Skeletal muscle cell (primary cell): ENCODE data around the gene SORCS2.

Experiments used
- DNase-seq: peaks from one replicate; pipeline ENCODE4 v3.0.0-alpha.2; 2010; ENCODE audit warnings: low read depth
- H3K4me3 ChIP-seq: 2 replicates; pipeline ENCODE4 v1.5.1; 2011; ENCODE audit warnings: low read depth, mild to moderate bottlenecking, control low read depth, low read length, moderate library complexity

The SORCS2 gene

GRCh38 chr4:7183161-7183560 is 9.2 kb upstream of the SORCS2 start:
- no peak overlapping the region for H3K4me3 ChIP-seq
- DNase-seq: no peak

GRCh38 chr4:7183780-7184460 is 8.4 kb upstream of the SORCS2 start:
- H3K4me3 ChIP-seq: no peak overlapping the region
- no peak for DNase-seq

GRCh38 chr4:7185487-7186030 is 6.8 kb upstream of the SORCS2 start:
- H3K4me3 ChIP-seq: no peak overlapping the region
- no peak for DNase-seq

- no peak for DNase-seq
- no peak overlapping the region for H3K4me3 ChIP-seq
These were observed 6.3 kb upstream of the SORCS2 start for GRCh38 chr4:7186031-7186430.

GRCh38 chr4:7186516-7187167 is 5.7 kb upstream of the SORCS2 start:
- H3K4me3 ChIP-seq: no peak overlapping the region
- no peak for DNase-seq

GRCh38 chr4:7187168-7187535 is 5.2 kb upstream of the SORCS2 start:
- no peak for DNase-seq
- no peak overlapping the region for H3K4me3 ChIP-seq

GRCh38 chr4:7187691-7188090 is 4.6 kb upstream of the SORCS2 start:
- H3K4me3 ChIP-seq: no peak overlapping the region
- no peak for DNase-seq

GRCh38 chr4:7189066-7189465 is 3.3 kb upstream of the SORCS2 start:
- no peak for DNase-seq
- H3K4me3 ChIP-seq: no peak overlapping the region

- DNase-seq: no peak
- H3K4me3 ChIP-seq: no peak overlapping the region
These were observed 2.7 kb upstream of the SORCS2 start for GRCh38 chr4:7189475-7190277.

GRCh38 chr4:7190278-7190594 is 2.1 kb upstream of the SORCS2 start:
- no peak for DNase-seq
- H3K4me3 ChIP-seq: no peak overlapping the region

- no peak overlapping the region for H3K4me3 ChIP-seq
- no peak for DNase-seq
These were observed 1.4 kb upstream of the SORCS2 start for GRCh38 chr4:7190691-7191545.

- no peak for DNase-seq
- no peak overlapping the region for H3K4me3 ChIP-seq
These were observed 639 bp upstream of the SORCS2 start for GRCh38 chr4:7191546-7192251.

- no peak for DNase-seq
- peak overlapping the region; percentile 56 for H3K4me3 ChIP-seq
These were observed 956 bp downstream of the SORCS2 start for GRCh38 chr4:7193030-7193958.

GRCh38 chr4:7194251-7195140 is 2.2 kb downstream of the SORCS2 start:
- H3K4me3 ChIP-seq: no peak overlapping the region
- DNase-seq: no peak

- H3K4me3 ChIP-seq: no peak overlapping the region
- DNase-seq: no peak
These were observed 2.8 kb downstream of the SORCS2 start for GRCh38 chr4:7195141-7195515.

GRCh38 chr4:7195546-7196287 is 3.4 kb downstream of the SORCS2 start:
- H3K4me3 ChIP-seq: no peak overlapping the region
- DNase-seq: peak; percentile 63

- no peak for DNase-seq
- H3K4me3 ChIP-seq: no peak overlapping the region
These were observed 3.9 kb downstream of the SORCS2 start for GRCh38 chr4:7196288-7196651.
